GM23338 (cell line): Measurements from ENCODE around the gene ARG2. TPM values are rescaled to one million over a fixed set of nuclear protein-coding genes. Genes with fewer than 3 reads are reported as not detected.
A peak's percentile ranks its signal among the peaks of the same experiment; 100 is the strongest.

Experiments
- ATAC-seq: fragments of 200-7000 bp; cut with Tn5 transposase; 3 replicates; pipeline ENCODE4 v1.9.1; 2020
- DNase-seq: peaks from one replicate; pipeline ENCODE4 v3.0.0-alpha.2; 2015; ENCODE audit warnings: low spot score
- H2AFZ ChIP-seq: fragments of 200-600 bp; sonication (generic); 2 replicates; pipeline ENCODE4 v1.8.0; 2016; ENCODE audit warnings: antibody characterized with exemption, mild to moderate bottlenecking, moderate library complexity
- H3F3A ChIP-seq: fragments of 200-600 bp; sonication (generic); replicated peaks from 2 replicates; pipeline ENCODE4 v1.8.0; 2017; ENCODE audit warnings: antibody characterized with exemption, mixed run types, low read depth
- H3K27ac ChIP-seq: fragments of 200-600 bp; sonication (generic); 2 replicates; pipeline ENCODE4 v1.6.1; 2016; ENCODE audit warnings: low read depth
- H3K27me3 ChIP-seq: fragments of 200-600 bp; sonication (generic); 2 replicates; pipeline ENCODE4 v1.8.0; 2016; ENCODE audit warnings: mild to moderate bottlenecking, mixed run types, moderate library complexity; ENCODE audit not compliant: insufficient read depth
- H3K36me3 ChIP-seq: fragments of 200-600 bp; sonication (generic); 2 replicates; pipeline ENCODE4 v1.8.0; 2016; ENCODE audit warnings: mild to moderate bottlenecking; ENCODE audit not compliant: insufficient read depth
- H3K4me1 ChIP-seq: fragments of 200-600 bp; sonication (generic); 2 replicates; pipeline ENCODE4 v1.8.0; 2016; ENCODE audit warnings: mild to moderate bottlenecking, moderate library complexity; ENCODE audit not compliant: insufficient read depth
- H3K4me2 ChIP-seq: fragments of 200-600 bp; sonication (generic); 2 replicates; pipeline ENCODE4 v1.7.1; 2017; ENCODE audit warnings: mixed run types
- H3K4me3 ChIP-seq: fragments of 200-600 bp; sonication (generic); 2 replicates; pipeline ENCODE4 v1.6.1; 2016; ENCODE audit warnings: mixed run types
- H3K79me2 ChIP-seq: fragments of 200-600 bp; sonication (generic); replicated peaks from 2 replicates; pipeline ENCODE4 v1.8.0; 2017; ENCODE audit warnings: mild to moderate bottlenecking; ENCODE audit not compliant: insufficient read depth
- H3K9me2 ChIP-seq: fragments of 200-600 bp; sonication (generic); 2 replicates; pipeline ENCODE4 v1.8.0; 2017; ENCODE audit not compliant: insufficient read depth
- H4K20me1 ChIP-seq: fragments of 200-600 bp; sonication (generic); replicated peaks from 2 replicates; pipeline ENCODE4 v1.8.0; 2017; ENCODE audit warnings: mild to moderate bottlenecking; ENCODE audit not compliant: insufficient read depth
- H3K27ac Mint-ChIP-seq: 2 replicates; pipeline ENCODE4 v1.8.0; 2020; ENCODE audit warnings: inconsistent platforms, mild to moderate bottlenecking, moderate library complexity, mixed read lengths
- H3K27me3 Mint-ChIP-seq: 3 replicates; pipeline ENCODE4 v1.8.0; 2022; ENCODE audit warnings: low read depth, mild to moderate bottlenecking, moderate library complexity, mixed read lengths, inconsistent platforms; ENCODE audit not compliant: insufficient read depth, poor library complexity
- H3K36me3 Mint-ChIP-seq: 3 replicates; pipeline ENCODE4 v1.8.0; 2021; ENCODE audit warnings: low read depth, mild to moderate bottlenecking, inconsistent platforms, moderate library complexity, mixed read lengths
- H3K4me1 Mint-ChIP-seq: 3 replicates; pipeline ENCODE4 v1.8.0; 2020; ENCODE audit warnings: mild to moderate bottlenecking, inconsistent platforms, mixed read lengths
- H3K4me3 Mint-ChIP-seq: 3 replicates; pipeline ENCODE4 v1.8.0; 2021; ENCODE audit warnings: moderate library complexity, mild to moderate bottlenecking, inconsistent platforms, mixed read lengths
- H3K9me3 Mint-ChIP-seq: 3 replicates; pipeline ENCODE4 v1.8.0; 2020; ENCODE audit warnings: moderate library complexity, mild to moderate bottlenecking, inconsistent platforms, mixed read lengths
- CREB1 ChIP-seq: fragments of 250-450 bp; sonication (Bioruptor Pico); IDR thresholded peaks from 2 replicates; pipeline ENCODE4 v1.5.0; 2020; ENCODE audit warnings: low read depth, mild to moderate bottlenecking, moderate library complexity
- CTCF ChIP-seq, 2 experiments: fragments of 200-600 bp in 1 of 2; sonication (generic) in 1 of 2; conservative IDR thresholded peaks; 2 replicates each; pipeline versions ENCODE4 v1.5.1 to v1.6.1; 2016 to 2017; ENCODE audit warnings: antibody characterized with exemption in 2 of 2, low read depth in 2 of 2, mild to moderate bottlenecking in 2 of 2, moderate library complexity in 1 of 2
- ETS1 ChIP-seq: IDR thresholded peaks from 2 replicates; pipeline ENCODE4 v1.6.1; 2016; ENCODE audit warnings: antibody characterized with exemption
- EZH2 ChIP-seq: fragments of 200-600 bp; sonication (generic); IDR thresholded peaks from one replicate; pipeline ENCODE4 v1.8.0; 2017; ENCODE audit warnings: antibody characterized with exemption, mild to moderate bottlenecking, low read depth; ENCODE audit not compliant: unreplicated experiment
- JUNB ChIP-seq: IDR thresholded peaks from one replicate; pipeline ENCODE4 v1.6.1; 2016; ENCODE audit warnings: antibody characterized with exemption; ENCODE audit not compliant: unreplicated experiment
- NANOG ChIP-seq: IDR thresholded peaks from 2 replicates; pipeline ENCODE4 v1.6.1; 2016; ENCODE audit warnings: antibody characterized with exemption, borderline replicate concordance
- POLR2AphosphoS5 ChIP-seq: IDR thresholded peaks from 2 replicates; pipeline ENCODE4 v1.6.1; 2016; ENCODE audit warnings: antibody characterized with exemption, low read depth
- REST ChIP-seq: IDR thresholded peaks from one replicate; pipeline ENCODE4 v1.6.1; 2018; ENCODE audit warnings: antibody characterized with exemption; ENCODE audit not compliant: unreplicated experiment
- STAT1 ChIP-seq: IDR thresholded peaks from one replicate; pipeline ENCODE4 v1.6.1; 2016; ENCODE audit warnings: antibody characterized with exemption; ENCODE audit not compliant: unreplicated experiment
- polyA plus RNA-seq: library from polyadenylated mRNA; unstranded; fragments of >200 nt; fragmentation: Nextera tagmentation; extraction: Ambion mirVana; gene quantifications from 2 replicates; pipeline ENCODE4 v1.2.1, GENCODE V29; 2016
- total RNA-seq: library from RNA; depleted of rRNA; stranded (reverse); fragments of >200 nt; shearing (Covaris generic); gene quantifications from 2 replicates; pipeline ENCODE4 v1.2.3, GENCODE V29; 2014

The ARG2 gene
- total and polyA plus RNA-seq, 2 experiments from 2014 or later, result 42.7 to 69.4 TPM

- Histone ChIP-seq H3K4me3 (peak overlapping the region; percentile 93), H3K9me2 (no peaks in the 10 kb centered on the region), H3F3A (no peaks in the 10 kb centered on the region), H2AFZ (0 out of 2 replicates have a peak overlapping the region, but pooled peaks have one; percentile 79), H3K36me3 (peaks cover 34% of the 10 kb centered on the region), H3K4me1 (peaks cover 12% of the 10 kb centered on the region), H3K27ac (peak overlapping the region; percentile 84), H3K4me2 (peak overlapping the region; percentile 81), H4K20me1 (peaks cover 39% of the 10 kb centered on the region), H3K79me2 (peaks cover 56% of the 10 kb centered on the region), H3K27me3 (peaks cover 8% of the 10 kb centered on the region; the same call in 1 of the 2 replicates)
- Mint-ChIP-seq H3K9me3 (no peaks in the 10 kb centered on the region), H3K36me3 (peaks cover 32% of the 10 kb centered on the region), H3K27ac (peak overlapping the region; percentile 97), H3K4me3 (peak overlapping the region; percentile 92), H3K4me1 (peaks cover 4% of the 10 kb centered on the region; the same call in 2 of the 3 replicates), H3K27me3 (peaks cover 2% of the 10 kb centered on the region)
- peak; percentile 93 for DNase-seq
- peak; percentile 91 for ATAC-seq
- TF ChIP-seq CREB1 (CRISPR knock-in tag), result peak; percentile 78
- TF ChIP-seq STAT1, result no peak
- TF ChIP-seq ETS1, result no peak
- TF ChIP-seq JUNB, result no peak
- no peak for TF ChIP-seq REST
- no peak for TF ChIP-seq NANOG
- no peak for TF ChIP-seq CTCF (conservative IDR thresholded peaks at IDR 0.05; ENCODE audit: low read depth in 2 of 2)
- TF ChIP-seq POLR2AphosphoS5, result peak; percentile 85
- TF ChIP-seq EZH2, result no peak
Measured at GRCh38 chr14:67694791-67695393, 75.2 kb downstream of the ARG2 start.
